ENCODE measurements around the gene GABRQ. TPM values are rescaled to one million over a fixed set of nuclear protein-coding genes. Genes with fewer than 3 reads are reported as not detected.

The GABRQ gene
- total RNA-seq, 4 donors from 2014 or later: 0.55 to 3.4 TPM; not detected in 2

DNA sequence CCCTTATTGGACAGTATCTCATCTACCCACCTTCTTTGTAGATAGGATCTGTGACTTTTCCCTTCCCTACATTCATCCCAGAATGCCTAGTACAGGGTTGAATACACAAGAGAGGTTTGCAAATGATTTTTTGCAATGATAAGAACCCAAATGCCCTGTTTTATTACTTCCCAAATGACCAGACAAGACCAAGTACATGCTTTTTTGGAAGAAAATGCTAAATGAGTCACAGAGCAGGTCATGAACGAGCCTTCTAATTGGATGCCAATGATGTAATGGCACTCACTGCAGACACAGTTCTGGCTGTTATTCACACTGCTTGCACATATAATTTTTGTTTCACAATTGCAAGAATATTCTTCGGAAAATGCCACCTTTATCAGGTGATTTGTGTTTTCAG, 17.8 kb upstream of the GABRQ start:
- no peaks in the 10 kb centered on the region for H3K4me1 ChIP-seq
- no peak overlapping the region for H3K4me3 ChIP-seq
- DNase-seq: no peak
- no peaks in the 10 kb centered on the region for H3K36me3 ChIP-seq
- H3K9me3 ChIP-seq: no peaks in the 10 kb centered on the region
- H3K27me3 ChIP-seq: peaks cover 0 to 5% of the 10 kb centered on the region in 2 donors
- no peak overlapping the region for H3K27ac ChIP-seq
- TF ChIP-seq POLR2A (IDR thresholded peaks at IDR 0.05): no peak
- intact Hi-C loops (cut with DNase I; ENCODE audit: low total_unique reads): no loop called here

GRCh38 chrX:152632445-152633097, 5.1 kb upstream of the GABRQ start:
- Histone ChIP-seq H3K27me3 (peaks cover 0 to 3% of the 10 kb centered on the region in 2 donors), H3K9me3 (no peaks in the 10 kb centered on the region), H3K27ac (no peak overlapping the region), H3K36me3 (no peaks in the 10 kb centered on the region), H3K4me3 (no peak overlapping the region), H3K4me1 (no peaks in the 10 kb centered on the region)
- DNase-seq: peak in 1 of 2 donors; percentile 24
- intact Hi-C loops (cut with DNase I; ENCODE audit: low total_unique reads): no loop called here
- peak; percentile 38 to 61 (median 50) for TF ChIP-seq CTCF (IDR thresholded peaks at IDR 0.05)
- TF ChIP-seq POLR2A (IDR thresholded peaks at IDR 0.05): no peak

- Histone ChIP-seq H3K9me3 (no peaks in the 10 kb centered on the region), H3K27ac (no peak overlapping the region), H3K36me3 (no peaks in the 10 kb centered on the region), H3K4me1 (no peaks in the 10 kb centered on the region), H3K27me3 (peaks cover 0 to 6% of the 10 kb centered on the region in 2 donors), H3K4me3 (no peak overlapping the region)
- DNase-seq: no peak
- TF ChIP-seq CTCF (IDR thresholded peaks at IDR 0.05) (peak in 2 of 4 experiments; percentile 38 to 40), POLR2A (IDR thresholded peaks at IDR 0.05) (no peak)
- intact Hi-C loops (cut with DNase I; ENCODE audit: low total_unique reads): no loop called here
Measured at GRCh38 chrX:152635941-152636340, 1.8 kb upstream of the GABRQ start.

DNA sequence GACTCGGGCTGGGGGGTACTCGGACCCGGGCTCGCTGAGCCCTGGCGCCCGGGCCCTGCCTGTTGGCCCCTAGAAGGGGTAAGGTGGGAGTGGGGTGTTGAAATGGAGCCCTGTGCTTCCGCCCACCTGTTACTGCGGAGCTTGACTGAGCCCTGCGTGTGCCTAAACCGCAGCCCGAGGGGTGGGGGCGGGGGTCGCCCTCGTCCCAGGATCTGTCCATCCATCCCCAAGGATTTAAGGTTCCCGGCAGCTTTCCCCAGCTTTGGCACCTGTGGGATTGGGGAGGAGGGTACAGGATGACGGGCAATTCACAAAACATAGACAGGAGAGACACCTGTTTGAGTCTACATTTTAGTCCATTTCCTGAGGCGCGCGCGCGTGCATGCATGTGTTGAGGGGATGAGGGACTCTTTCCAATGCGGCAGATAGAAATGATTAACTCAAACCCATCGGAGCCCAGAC, 779 bp downstream of the GABRQ start:
- Histone ChIP-seq H3K36me3 (no peaks in the 10 kb centered on the region), H3K27ac (no peak overlapping the region), H3K9me3 (no peaks in the 10 kb centered on the region), H3K4me3 (no peak overlapping the region), H3K27me3 (peaks cover 0 to 3% of the 10 kb centered on the region in 2 donors), H3K4me1 (no peaks in the 10 kb centered on the region)
- no peak for TF ChIP-seq POLR2A (IDR thresholded peaks at IDR 0.05)
- no peak for TF ChIP-seq CTCF (IDR thresholded peaks at IDR 0.05)
- intact Hi-C loops (cut with DNase I; ENCODE audit: low total_unique reads): no loop called here
- no peak for DNase-seq

DNA sequence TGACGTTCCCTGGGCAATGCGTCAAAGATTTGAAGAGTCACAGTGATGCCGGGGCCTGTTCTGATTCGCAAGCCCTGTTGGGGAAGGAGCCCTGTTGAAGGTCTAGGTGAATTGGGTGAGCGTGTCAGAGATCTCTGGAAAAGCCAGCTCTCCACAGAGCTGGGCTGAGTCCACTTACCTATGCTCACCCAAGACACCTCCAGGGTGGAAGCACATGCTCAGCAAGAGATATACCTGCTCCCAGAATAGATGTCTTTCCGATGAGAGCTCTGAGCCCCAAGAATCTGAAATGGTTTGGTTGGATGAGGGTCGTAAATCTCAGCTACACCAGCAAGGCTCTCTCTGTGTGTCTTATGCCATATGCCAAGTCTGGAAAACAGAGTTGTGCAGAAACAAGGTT, 1.7 kb downstream of the GABRQ start:
- no peak for DNase-seq
- Histone ChIP-seq H3K4me3 (no peak overlapping the region), H3K27me3 (peaks cover 0 to 3% of the 10 kb centered on the region in 2 donors), H3K4me1 (no peaks in the 10 kb centered on the region), H3K36me3 (no peaks in the 10 kb centered on the region), H3K9me3 (no peaks in the 10 kb centered on the region), H3K27ac (no peak overlapping the region)
- TF ChIP-seq POLR2A (IDR thresholded peaks at IDR 0.05) (no peak), CTCF (IDR thresholded peaks at IDR 0.05) (no peak)
- intact Hi-C loops (cut with DNase I; ENCODE audit: low total_unique reads): no loop called here

All from uterus (tissue), 4 donors.